ENCODE data around the gene NFIC. TPM values are rescaled to one million over a fixed set of nuclear protein-coding genes. Genes with fewer than 3 reads are reported as not detected.
A peak's percentile ranks its signal among the peaks of the same experiment; 100 is the strongest.
"Not testable (repeated sequence)": the region's sequence is repeated elsewhere in the genome, so short reads cannot be mapped to it uniquely, and the experiment has no call there.

NFIC gene
- total RNA-seq, 4 donors from 2014 or later, result 165 to 297 (median 211) TPM

DNA sequence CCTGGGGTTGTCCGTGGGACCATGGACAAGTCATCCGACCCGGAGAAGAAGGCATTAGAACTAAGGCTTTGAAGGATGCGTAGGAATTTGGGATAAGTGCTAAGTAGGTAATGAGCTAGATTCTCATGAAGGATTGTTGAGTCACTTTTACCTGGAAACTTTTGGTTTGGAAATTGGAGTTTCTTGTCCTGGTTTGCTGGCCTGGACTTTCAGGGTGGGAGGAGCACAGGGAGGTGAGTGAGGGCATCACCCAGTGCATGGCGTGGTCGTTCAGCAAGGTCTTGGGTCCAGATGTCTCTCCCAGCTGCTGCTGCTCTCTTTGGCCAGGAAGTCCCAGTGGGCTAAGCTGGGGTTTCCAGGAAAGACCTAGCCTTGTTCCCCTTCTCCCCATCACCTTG is 7.6 kb downstream of the NFIC start:
- Histone ChIP-seq H3K27ac (replicated peaks in 1 of 4) (peak overlapping the region; percentile 98 to 100 (median 100)), H3K4me3 (no peak overlapping the region), H3K27me3 (no peaks in the 10 kb centered on the region), H3K9me3 (no peaks in the 10 kb centered on the region), H3K36me3 (peaks cover 0 to 10% (median 0%) of the 10 kb centered on the region in 4 donors), H3K4me1 (peaks cover 52 to 99% (median 92%) of the 10 kb centered on the region in 4 donors)
- TF ChIP-seq EP300 (IDR thresholded peaks at IDR 0.05) (no peak), POLR2AphosphoS5 (IDR thresholded peaks at IDR 0.05) (no peak), CTCF (IDR thresholded peaks at IDR 0.05) (no peak), POLR2A (IDR thresholded peaks at IDR 0.05; ENCODE audit: low read depth) (no peak)
- DNase-seq (ENCODE audit: extremely low spot score), result no peak
- 72% methylated on average over 6 of the region's 6 CpGs for WGBS
- intact Hi-C loops (cut with DNase I), result no loop called here

- Histone ChIP-seq H3K4me3 (peak overlapping the region; percentile 28 to 54 (median 38)), H3K4me1 (peaks cover 52 to 99% (median 97%) of the 10 kb centered on the region in 4 donors), H3K27ac (replicated peaks in 1 of 4) (peak overlapping the region; percentile 98 to 100 (median 100)), H3K27me3 (no peaks in the 10 kb centered on the region), H3K9me3 (no peaks in the 10 kb centered on the region), H3K36me3 (peaks cover 0 to 13% (median 0%) of the 10 kb centered on the region in 4 donors)
- WGBS, result 39% methylated on average over 10 of the region's 10 CpGs
- intact Hi-C loops (cut with DNase I), result no loop called here
- TF ChIP-seq POLR2A (IDR thresholded peaks at IDR 0.05; ENCODE audit: low read depth) (peak; percentile 12), CTCF (IDR thresholded peaks at IDR 0.05) (no peak), POLR2AphosphoS5 (IDR thresholded peaks at IDR 0.05) (peak; percentile 56 to 59), EP300 (IDR thresholded peaks at IDR 0.05) (peak; percentile 85)
- no peak for DNase-seq (ENCODE audit: extremely low spot score)
Observed at GRCh38 chr19:3374369-3375112, 8.2 kb downstream of the NFIC start.

DNA sequence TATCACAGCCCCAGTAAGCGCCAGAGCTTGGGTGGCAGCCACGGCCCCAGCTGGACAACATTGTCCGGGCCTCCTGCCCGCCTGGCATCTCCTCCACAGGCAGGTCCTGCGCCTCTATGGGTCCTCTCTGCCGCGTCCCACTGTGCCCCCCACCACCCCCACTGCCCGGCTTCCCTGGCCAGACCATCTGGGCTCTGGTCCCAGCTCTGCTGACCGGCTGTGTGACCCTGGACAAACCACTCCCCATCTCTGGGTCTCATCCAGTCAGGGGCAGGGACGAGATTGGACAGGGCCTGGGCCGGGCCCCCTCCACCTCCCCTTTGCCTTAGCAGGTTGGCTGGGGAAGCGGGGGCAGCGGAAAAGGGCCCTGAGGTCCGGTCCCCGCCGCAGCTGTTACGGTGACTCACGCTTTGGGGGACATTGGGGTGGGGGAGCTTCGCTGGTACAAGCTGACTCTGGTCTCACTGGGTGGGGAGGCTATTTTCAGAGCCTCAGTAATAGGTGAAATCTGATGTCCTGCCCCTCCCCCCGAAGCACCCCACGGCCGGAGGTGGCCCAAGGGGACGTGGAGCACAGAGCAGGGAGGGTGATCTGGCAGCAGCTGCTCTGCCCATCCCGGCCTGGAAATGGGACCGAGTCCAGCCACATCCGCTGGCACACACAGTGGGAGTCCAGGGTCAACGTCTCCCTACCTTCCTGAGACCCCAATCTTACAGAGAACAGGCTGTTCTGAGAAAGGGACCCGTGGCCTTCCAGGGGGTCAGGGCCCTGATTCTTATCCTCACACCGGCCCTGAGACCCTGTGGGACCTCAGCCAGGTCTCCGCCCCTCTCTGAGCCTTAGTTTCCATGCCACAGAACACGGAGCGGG is 9.1 kb downstream of the NFIC start:
- peaks cover 0 to 13% (median 0%) of the 10 kb centered on the region in 4 donors for H3K36me3 ChIP-seq
- 28% methylated on average over 18 of the region's 32 CpGs for WGBS
- peak overlapping the region; percentile 28 to 54 (median 38) for H3K4me3 ChIP-seq
- intact Hi-C loops (cut with DNase I), result no loop called here
- H3K9me3 ChIP-seq, result no peaks in the 10 kb centered on the region
- no peaks in the 10 kb centered on the region for H3K27me3 ChIP-seq
- peak; percentile 96 for DNase-seq (ENCODE audit: extremely low spot score)
- peak overlapping the region; percentile 98 to 100 (median 100) for H3K27ac ChIP-seq (replicated peaks in 1 of 4)
- peaks cover 51 to 99% (median 99%) of the 10 kb centered on the region in 4 donors for H3K4me1 ChIP-seq
- TF ChIP-seq EP300 (IDR thresholded peaks at IDR 0.05), result peak; percentile 42
- TF ChIP-seq CTCF (IDR thresholded peaks at IDR 0.05), result no peak
- TF ChIP-seq POLR2AphosphoS5 (IDR thresholded peaks at IDR 0.05), result peak; percentile 73 to 81
- TF ChIP-seq POLR2A (IDR thresholded peaks at IDR 0.05; ENCODE audit: low read depth), result peak; percentile 46

DNA sequence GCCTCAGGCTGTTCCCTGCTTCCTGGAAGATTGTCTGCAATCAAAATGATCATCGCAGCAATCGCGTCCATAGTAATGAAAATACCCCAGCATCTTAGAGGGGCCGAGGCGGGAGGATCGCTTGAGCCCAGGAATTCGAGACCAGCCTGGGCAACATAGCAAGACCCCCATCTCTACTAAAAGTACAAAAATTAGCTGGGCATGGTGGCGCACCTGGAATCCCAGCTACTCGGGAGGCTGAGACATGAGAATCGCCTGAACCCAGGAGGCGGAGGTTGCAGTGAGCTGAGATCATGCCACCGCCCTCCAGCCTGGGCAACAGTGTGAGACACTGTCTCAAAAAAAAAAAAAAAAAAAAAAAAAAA is 9.7 kb downstream of the NFIC start:
- intact Hi-C loops (cut with DNase I); H3K9me3 ChIP-seq; H3K27me3 ChIP-seq; DNase-seq (ENCODE audit: extremely low spot score): not testable (repeated sequence)
- Histone ChIP-seq H3K27ac (replicated peaks in 1 of 4) (peak overlapping the region; percentile 98 to 100 (median 100)), H3K4me1 (peaks cover 48 to 100% (median 99%) of the 10 kb centered on the region in 4 donors), H3K4me3 (peak overlapping the region; percentile 28 to 54 (median 38)), H3K36me3 (peaks cover 0 to 12% (median 2%) of the 10 kb centered on the region in 4 donors)
- WGBS, result 65% methylated on average over 12 of the region's 12 CpGs
